A549 treated with AZD2906 at 1 μM for 4 hours (cell line): ENCODE measurements around the gene DPP8. TPM values are rescaled to one million over a fixed set of nuclear protein-coding genes. Genes with fewer than 3 reads are reported as not detected.

Source experiments
- total RNA-seq: library from RNA; stranded (reverse); fragments of 200-300 nt; extraction: Qiagen RNA extraction; gene quantifications from 5 replicates; pipeline ENCODE4 v1.2.3, GENCODE V29; 2022

Gene DPP8
- total RNA-seq = 20.5 to 28.2 TPM (median 25.2 TPM) in 5 replicates

DNA sequence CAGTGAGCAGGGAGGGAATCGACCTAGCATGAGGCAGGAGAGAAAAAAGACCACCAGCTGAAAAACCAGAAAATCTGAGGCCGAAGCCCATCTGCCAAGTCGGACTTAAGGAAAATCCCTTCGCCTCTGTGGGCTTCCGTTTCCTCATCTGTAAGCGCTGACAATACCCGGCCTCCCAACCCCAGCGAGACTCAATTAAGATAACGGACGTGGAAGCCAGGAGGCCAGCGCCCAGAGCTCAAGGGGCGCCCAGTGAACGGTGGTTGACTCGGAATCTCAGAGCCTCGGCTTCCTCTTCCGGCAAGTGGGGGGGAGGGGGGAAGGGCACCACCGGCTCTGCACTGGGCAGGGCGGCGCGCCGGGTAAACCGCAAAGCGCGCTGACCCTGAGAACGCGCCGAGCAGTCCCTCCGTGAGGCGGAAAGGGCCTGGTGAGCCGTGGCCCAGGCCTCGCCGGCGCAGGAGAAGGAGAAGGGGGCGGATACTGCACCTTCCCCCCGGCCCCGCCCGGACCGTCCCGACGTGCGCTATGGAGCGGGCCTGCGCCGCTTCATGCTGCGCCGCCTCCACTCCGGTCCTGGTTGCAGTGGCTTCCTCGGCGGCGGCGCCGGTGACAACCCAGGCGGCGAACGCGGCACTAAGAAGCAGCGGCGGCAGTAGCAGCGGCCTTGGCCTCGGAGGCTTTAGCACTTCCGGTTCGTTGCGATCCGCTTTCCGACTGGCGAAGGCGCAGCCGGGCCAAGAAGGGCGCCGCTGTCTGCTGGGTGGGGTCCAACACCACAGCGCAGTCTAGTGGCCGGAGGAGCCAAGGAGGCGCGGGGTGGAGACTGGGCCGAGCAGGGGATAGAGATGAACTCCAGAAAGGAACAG is at the start of gene DPP8:
DPP8 (minus strand) TSS at position 693 of the 869 bp plus-strand sequence. CDS start 5,136 bp downstream, outside the sequence.

DNA sequence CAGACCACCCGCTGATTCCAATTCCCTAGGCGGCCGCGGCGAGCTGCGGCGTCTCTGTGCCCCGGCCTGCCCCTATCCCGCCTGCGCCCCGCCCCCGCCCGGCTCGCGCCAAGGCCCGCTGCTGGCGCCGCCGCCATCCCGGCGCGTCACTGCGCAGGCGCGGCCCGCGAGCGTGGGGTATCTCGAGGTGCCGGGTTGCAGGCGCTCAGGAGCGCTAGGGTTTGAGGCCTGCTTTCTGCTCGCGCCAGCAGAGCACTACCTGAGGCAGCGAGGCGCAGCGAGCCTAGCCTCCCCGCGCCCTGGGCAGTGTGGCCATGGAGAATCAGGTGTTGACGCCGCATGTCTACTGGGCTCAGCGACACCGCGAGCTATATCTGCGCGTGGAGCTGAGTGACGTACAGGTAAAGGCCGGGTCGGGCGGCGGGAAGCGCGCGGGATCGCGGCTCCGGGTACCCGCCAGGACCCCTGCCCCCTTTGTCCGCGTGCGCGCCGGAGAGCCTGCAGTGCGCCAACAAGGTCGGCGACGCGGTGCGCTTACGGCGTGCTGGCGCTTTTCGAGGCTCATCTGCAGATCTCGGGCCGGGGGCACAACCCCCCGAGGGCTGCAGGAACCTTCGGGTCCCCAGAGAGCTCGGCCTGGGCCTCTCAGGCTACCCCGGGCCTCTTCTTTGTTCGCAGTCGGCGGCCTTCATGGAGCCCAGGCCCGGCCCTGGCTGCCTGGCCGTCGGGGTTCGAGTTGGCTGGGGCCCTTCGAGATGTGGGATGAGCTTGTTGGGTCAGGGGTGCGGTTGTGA is 13.0 kb upstream of the DPP8 start, which contains the start of gene HACD3:
HACD3 (plus strand) TSS at position 146 of the 794 bp plus-strand sequence; CDS start at position 315, 169 bp downstream.

Other genes with a start within 250 kb of the DPP8 start
- 9.9 to 12.0 TPM (median 11.0 TPM) in 5 replicates for gene PARP16, start 230.8 kb downstream of the DPP8 start, total RNA-seq
- not detected in 5 replicates for gene RNU5A-1, start 221.6 kb downstream of the DPP8 start, total RNA-seq
- gene RNU5B-1, start 213.0 kb downstream of the DPP8 start, total RNA-seq = not detected in 5 replicates
- gene IGDCC3, start 139.7 kb downstream of the DPP8 start, total RNA-seq = 0.05 to 0.30 TPM (median 0.10 TPM) in 5 replicates
- 1.9 to 2.5 TPM (median 2.2 TPM) in 5 replicates for gene IGDCC4, start 94.7 kb downstream of the DPP8 start, total RNA-seq
- gene HACD3, start 12.8 kb upstream of the DPP8 start, total RNA-seq = 124 to 141 TPM (median 136 TPM) in 5 replicates
- 40.3 to 48.6 TPM (median 41.5 TPM) in 5 replicates for gene INTS14, start 93.4 kb upstream of the DPP8 start, total RNA-seq
- gene SLC24A1, start 104.2 kb upstream of the DPP8 start, total RNA-seq = 3.3 to 4.4 TPM (median 4.0 TPM) in 5 replicates